ENCODE results near the gene HMGXB4.
A peak's percentile ranks its signal among the peaks of the same experiment; 100 is the strongest.

The HMGXB4 gene

GRCh38 chr22:35315855-35316745 lies 58.8 kb downstream of the HMGXB4 start:
- Histone ChIP-seq H2BK120ac (ENCODE audit: insufficient read depth, low read length, poor library complexity) (no peak overlapping the region), H2AK5ac (ENCODE audit: low read length) (no peak overlapping the region), H3K4me3 (ENCODE audit: low read depth, low read length) (no peak overlapping the region), H3K18ac (ENCODE audit: low read length) (peak overlapping the region; percentile 18), H3K4me2 (ENCODE audit: low read length) (no peak overlapping the region), H2AFZ (ENCODE audit: insufficient read depth, low read length, poor library complexity) (no peak overlapping the region), H3K79me2 (ENCODE audit: control insufficient read depth, insufficient read depth, low read length, poor library complexity) (peaks cover 3% of the 10 kb centered on the region), H3K4me1 (ENCODE audit: control insufficient read depth in 1 of 2, insufficient read depth in 2 of 2, low read length in 2 of 2) (peaks cover 10 to 15% of the 10 kb centered on the region in 2 experiments), H3K9me3 (ENCODE audit: insufficient read depth, low read depth, low read length) (peaks cover 2% of the 10 kb centered on the region), H3K14ac (ENCODE audit: low read length) (no peak overlapping the region), H4K8ac (ENCODE audit: low read depth, low read length) (no peak overlapping the region), H4K91ac (ENCODE audit: low read depth, low read length) (no peak overlapping the region), H3K36me3 (ENCODE audit: control insufficient read depth in 1 of 2, insufficient read depth in 2 of 2, low read length in 2 of 2) (peaks cover 37 to 44% of the 10 kb centered on the region in 2 experiments), H2BK12ac (ENCODE audit: low read length) (no peak overlapping the region), H3K9ac (ENCODE audit: low read length) (no peak overlapping the region), H3K27ac (ENCODE audit: low read depth, low read length) (no peak overlapping the region), H3K23ac (ENCODE audit: low read length) (no peak overlapping the region), H4K12ac (ENCODE audit: low read depth, low read length) (no peak overlapping the region), H3K79me1 (ENCODE audit: low read length) (no peaks in the 10 kb centered on the region), H3K27me3 (ENCODE audit: insufficient read depth, low read length) (no peaks in the 10 kb centered on the region), H2BK5ac (ENCODE audit: low read depth, low read length, poor library complexity) (no peak overlapping the region), H3K4ac (ENCODE audit: low read depth, low read length) (no peak overlapping the region)
- peak; percentile 83 to 88 for DNase-seq
- WGBS (ENCODE audit: extremely low coverage, insufficient coverage, insufficient read length): no CpG with 5 or more reads among the region's 27 CpGs

GRCh38 chr22:35316751-35317150 lies 59.5 kb downstream of the HMGXB4 start:
- H4K91ac ChIP-seq (ENCODE audit: low read depth, low read length): no peak overlapping the region
- no peak overlapping the region for H2BK12ac ChIP-seq (ENCODE audit: low read length)
- no peak overlapping the region for H4K12ac ChIP-seq (ENCODE audit: low read depth, low read length)
- no peak overlapping the region for H3K27ac ChIP-seq (ENCODE audit: low read depth, low read length)
- no peak overlapping the region for H3K18ac ChIP-seq (ENCODE audit: low read length)
- no peaks in the 10 kb centered on the region for H3K79me1 ChIP-seq (ENCODE audit: low read length)
- H2BK120ac ChIP-seq (ENCODE audit: insufficient read depth, low read length, poor library complexity): no peak overlapping the region
- H2AK5ac ChIP-seq (ENCODE audit: low read length): no peak overlapping the region
- H2BK5ac ChIP-seq (ENCODE audit: low read depth, low read length, poor library complexity): no peak overlapping the region
- peaks cover 2% of the 10 kb centered on the region for H3K79me2 ChIP-seq (ENCODE audit: control insufficient read depth, insufficient read depth, low read length, poor library complexity)
- no peak overlapping the region for H3K9ac ChIP-seq (ENCODE audit: low read length)
- H3K4me3 ChIP-seq (ENCODE audit: low read depth, low read length): no peak overlapping the region
- no peak overlapping the region for H3K4me2 ChIP-seq (ENCODE audit: low read length)
- H3K4ac ChIP-seq (ENCODE audit: low read depth, low read length): no peak overlapping the region
- no peak overlapping the region for H4K8ac ChIP-seq (ENCODE audit: low read depth, low read length)
- H3K23ac ChIP-seq (ENCODE audit: low read length): no peak overlapping the region
- H3K9me3 ChIP-seq (ENCODE audit: insufficient read depth, low read depth, low read length): peaks cover 2% of the 10 kb centered on the region
- peak in 1 of 2 donors; percentile 26 for DNase-seq
- no peak overlapping the region for H2AFZ ChIP-seq (ENCODE audit: insufficient read depth, low read length, poor library complexity)
- no CpG with 5 or more reads among the region's 7 CpGs for WGBS (ENCODE audit: extremely low coverage, insufficient coverage, insufficient read length)
- H3K4me1 ChIP-seq (ENCODE audit: control insufficient read depth in 1 of 2, insufficient read depth in 2 of 2, low read length in 2 of 2): peaks cover 6 to 8% of the 10 kb centered on the region in 2 experiments
- H3K27me3 ChIP-seq (ENCODE audit: insufficient read depth, low read length): no peaks in the 10 kb centered on the region
- H3K36me3 ChIP-seq (ENCODE audit: control insufficient read depth in 1 of 2, insufficient read depth in 2 of 2, low read length in 2 of 2): peaks cover 39 to 43% of the 10 kb centered on the region in 2 experiments
- H3K14ac ChIP-seq (ENCODE audit: low read length): no peak overlapping the region

- Histone ChIP-seq H4K91ac (ENCODE audit: low read depth, low read length) (no peak overlapping the region), H3K9me3 (ENCODE audit: insufficient read depth, low read depth, low read length) (peaks cover 2% of the 10 kb centered on the region), H4K12ac (ENCODE audit: low read depth, low read length) (no peak overlapping the region), H2BK12ac (ENCODE audit: low read length) (no peak overlapping the region), H3K4ac (ENCODE audit: low read depth, low read length) (no peak overlapping the region), H3K9ac (ENCODE audit: low read length) (no peak overlapping the region), H3K23ac (ENCODE audit: low read length) (no peak overlapping the region), H3K4me3 (ENCODE audit: low read depth, low read length) (no peak overlapping the region), H2BK120ac (ENCODE audit: insufficient read depth, low read length, poor library complexity) (no peak overlapping the region), H3K27me3 (ENCODE audit: insufficient read depth, low read length) (no peaks in the 10 kb centered on the region), H4K8ac (ENCODE audit: low read depth, low read length) (no peak overlapping the region), H3K79me2 (ENCODE audit: control insufficient read depth, insufficient read depth, low read length, poor library complexity) (peaks cover 2% of the 10 kb centered on the region), H3K4me1 (ENCODE audit: control insufficient read depth in 1 of 2, insufficient read depth in 2 of 2, low read length in 2 of 2) (peaks cover under 1 to 1% of the 10 kb centered on the region in 2 experiments), H2BK5ac (ENCODE audit: low read depth, low read length, poor library complexity) (no peak overlapping the region), H3K18ac (ENCODE audit: low read length) (no peak overlapping the region), H3K14ac (ENCODE audit: low read length) (no peak overlapping the region), H3K4me2 (ENCODE audit: low read length) (no peak overlapping the region), H3K79me1 (ENCODE audit: low read length) (no peaks in the 10 kb centered on the region), H2AFZ (ENCODE audit: insufficient read depth, low read length, poor library complexity) (no peak overlapping the region), H2AK5ac (ENCODE audit: low read length) (no peak overlapping the region), H3K27ac (ENCODE audit: low read depth, low read length) (no peak overlapping the region), H3K36me3 (ENCODE audit: control insufficient read depth in 1 of 2, insufficient read depth in 2 of 2, low read length in 2 of 2) (peaks cover 49 to 54% of the 10 kb centered on the region in 2 experiments)
- DNase-seq: no peak
- WGBS (ENCODE audit: extremely low coverage, insufficient coverage, insufficient read length): no CpG with 5 or more reads among the region's 12 CpGs
These were observed 60.5 kb downstream of the HMGXB4 start for GRCh38 chr22:35317680-35318290.

- H3K23ac ChIP-seq (ENCODE audit: low read length): no peak overlapping the region
- H2BK120ac ChIP-seq (ENCODE audit: insufficient read depth, low read length, poor library complexity): no peak overlapping the region
- no peak overlapping the region for H3K4me2 ChIP-seq (ENCODE audit: low read length)
- H4K91ac ChIP-seq (ENCODE audit: low read depth, low read length): no peak overlapping the region
- no peak overlapping the region for H2BK5ac ChIP-seq (ENCODE audit: low read depth, low read length, poor library complexity)
- no peak overlapping the region for H2AFZ ChIP-seq (ENCODE audit: insufficient read depth, low read length, poor library complexity)
- H3K4ac ChIP-seq (ENCODE audit: low read depth, low read length): no peak overlapping the region
- H3K4me3 ChIP-seq (ENCODE audit: low read depth, low read length): no peak overlapping the region
- peaks cover 57 to 61% of the 10 kb centered on the region in 2 experiments for H3K36me3 ChIP-seq (ENCODE audit: control insufficient read depth in 1 of 2, insufficient read depth in 2 of 2, low read length in 2 of 2)
- no peak overlapping the region for H3K18ac ChIP-seq (ENCODE audit: low read length)
- H3K79me2 ChIP-seq (ENCODE audit: control insufficient read depth, insufficient read depth, low read length, poor library complexity): peaks cover 2% of the 10 kb centered on the region
- H2BK12ac ChIP-seq (ENCODE audit: low read length): no peak overlapping the region
- H3K27me3 ChIP-seq (ENCODE audit: insufficient read depth, low read length): no peaks in the 10 kb centered on the region
- no peak overlapping the region for H3K27ac ChIP-seq (ENCODE audit: low read depth, low read length)
- no peaks in the 10 kb centered on the region for H3K4me1 ChIP-seq (ENCODE audit: control insufficient read depth in 1 of 2, insufficient read depth in 2 of 2, low read length in 2 of 2)
- no peak overlapping the region for H4K12ac ChIP-seq (ENCODE audit: low read depth, low read length)
- H3K14ac ChIP-seq (ENCODE audit: low read length): no peak overlapping the region
- H4K8ac ChIP-seq (ENCODE audit: low read depth, low read length): no peak overlapping the region
- DNase-seq: no peak
- WGBS (ENCODE audit: extremely low coverage, insufficient coverage, insufficient read length): no CpG with 5 or more reads among the region's 24 CpGs
- H3K9me3 ChIP-seq (ENCODE audit: insufficient read depth, low read depth, low read length): peaks cover 2% of the 10 kb centered on the region
- H3K9ac ChIP-seq (ENCODE audit: low read length): no peak overlapping the region
- H3K79me1 ChIP-seq (ENCODE audit: low read length): no peaks in the 10 kb centered on the region
- no peak overlapping the region for H2AK5ac ChIP-seq (ENCODE audit: low read length)
These were observed 61.3 kb downstream of the HMGXB4 start for GRCh38 chr22:35318346-35319215.

Data from trophoblast cell (in vitro differentiated cells and primary cell).